HG02840 (cell line): Measurements from ENCODE around the gene PTPRN2.
"Not testable (repeated sequence)": the region's sequence is repeated elsewhere in the genome, so short reads cannot be mapped to it uniquely, and the experiment has no call there.

Experiments used
- ATAC-seq: cut with Tn5 transposase; IDR thresholded peaks from one replicate; pipeline ENCODE4 v1.9.1; 2021; ENCODE audit warnings: mild to moderate bottlenecking, moderate library complexity, moderate number of reproducible peaks; ENCODE audit not compliant: unreplicated experiment, low FRiP score

Gene PTPRN2

DNA sequence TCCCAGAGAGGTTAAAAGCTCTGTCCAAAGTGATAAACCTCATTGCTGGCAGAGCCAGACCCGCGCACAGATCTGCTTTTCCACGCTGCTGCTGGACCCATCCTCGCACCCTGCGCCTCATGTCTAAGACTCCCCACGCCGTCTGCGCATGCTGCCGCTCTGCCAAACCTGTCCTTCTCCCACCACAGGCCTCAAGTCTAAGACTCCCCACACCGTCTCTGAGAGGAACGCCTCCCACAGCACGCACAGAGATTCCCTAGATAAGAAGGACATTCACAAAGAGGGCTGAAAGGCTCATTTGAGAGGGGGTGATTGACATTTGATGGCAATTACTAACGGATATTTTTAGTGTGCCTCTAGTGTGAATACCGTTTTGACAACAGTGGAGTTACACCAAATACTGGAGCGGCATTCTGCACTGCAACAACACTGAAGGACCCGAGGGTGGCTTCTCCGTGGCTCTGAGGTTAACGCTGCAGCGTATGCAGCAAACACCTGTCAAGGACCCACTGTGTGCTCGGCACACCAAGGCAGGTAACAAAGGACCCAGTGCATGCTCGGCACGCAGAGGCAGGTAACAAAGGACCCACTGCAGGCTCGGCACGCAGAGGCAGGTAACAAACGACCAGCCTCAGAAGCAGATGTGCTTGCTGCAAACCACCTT, 1019.4 kb downstream of the PTPRN2 start:
- ATAC-seq: no peak

DNA sequence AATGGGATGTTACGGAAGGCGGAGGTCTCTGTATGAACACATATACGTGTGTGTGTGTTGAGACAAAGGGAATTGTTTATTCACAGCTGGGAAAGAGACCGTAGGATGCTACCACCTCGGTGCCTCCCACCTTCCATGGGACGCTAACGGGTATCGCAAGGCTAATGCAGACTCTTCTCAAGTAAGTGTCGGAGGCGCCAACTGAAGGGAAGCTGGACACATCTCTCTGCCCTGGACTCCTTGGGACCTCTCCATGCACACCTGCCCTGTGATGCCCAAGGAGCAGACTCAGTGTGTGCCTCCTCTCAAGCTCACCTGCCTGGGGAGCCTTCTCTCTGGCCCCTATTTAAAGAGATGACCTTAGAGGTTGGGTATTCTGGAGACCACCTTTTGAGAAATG, 1020.0 kb downstream of the PTPRN2 start:
- no peak for ATAC-seq

GRCh38 chr7:157566631-157567006, 1021.0 kb downstream of the PTPRN2 start:
- no peak for ATAC-seq

DNA sequence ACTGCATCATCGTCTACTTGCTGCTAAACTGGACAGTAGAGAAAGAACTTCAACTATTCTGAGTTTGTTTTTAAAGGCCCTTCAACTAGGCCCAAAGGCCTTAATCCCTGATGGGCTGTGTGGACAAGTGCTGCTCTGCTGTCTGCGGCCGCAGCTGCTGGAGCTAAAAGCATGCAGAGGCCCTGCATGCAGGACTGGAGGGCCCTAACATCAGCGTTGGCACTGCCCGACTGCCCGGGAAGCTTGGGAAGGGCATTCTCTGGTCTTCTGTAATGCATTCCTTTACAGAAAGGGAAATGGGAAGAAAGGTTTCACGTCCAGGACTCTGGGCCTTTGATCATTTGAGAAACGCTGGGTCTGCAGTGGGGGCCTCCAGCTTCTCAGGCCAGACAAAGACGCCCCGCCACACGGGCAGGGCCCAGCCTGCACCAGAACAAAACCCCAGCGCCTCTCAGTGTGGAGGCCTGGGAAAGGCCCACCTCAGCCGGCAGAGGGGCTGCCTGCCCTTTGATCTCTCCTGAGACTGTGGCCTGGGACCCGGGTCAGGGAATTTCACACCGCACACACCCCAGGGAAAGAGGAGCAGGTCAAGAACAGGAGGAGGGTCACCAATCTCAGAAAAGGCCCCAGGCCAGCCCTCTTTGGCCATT, 1021.5 kb downstream of the PTPRN2 start:
- ATAC-seq: no peak

GRCh38 chr7:157565201-157565626, 1022.4 kb downstream of the PTPRN2 start:
- no peak for ATAC-seq

DNA sequence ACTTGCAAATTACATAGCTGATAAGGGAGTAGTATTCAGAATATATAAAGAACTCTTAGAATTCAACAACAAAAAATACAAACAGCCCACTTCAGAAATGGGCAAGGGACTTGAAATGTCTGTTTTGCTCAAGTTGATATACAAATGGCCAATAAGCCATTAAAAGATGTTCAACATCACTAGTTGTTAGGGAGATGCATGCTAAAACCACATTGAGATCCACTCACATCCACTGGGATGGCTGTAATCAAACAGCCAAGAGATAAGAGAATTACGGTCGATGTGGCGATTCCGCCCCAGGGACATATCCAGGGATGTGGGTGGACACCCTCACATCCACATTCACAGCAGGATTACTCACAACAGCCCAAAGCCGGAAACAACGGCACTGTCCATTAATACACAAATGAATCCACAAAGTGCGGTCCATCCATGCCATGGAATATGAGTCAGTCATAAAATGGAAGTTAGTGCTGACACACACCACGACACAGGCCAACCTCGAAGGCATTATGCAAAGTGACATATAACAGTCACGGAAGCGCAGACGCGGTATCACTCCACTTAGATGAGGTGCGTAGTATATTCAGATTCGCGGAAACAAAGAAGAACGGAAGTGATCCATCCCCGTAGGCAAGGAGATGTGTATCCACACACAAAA, 1023.0 kb downstream of the PTPRN2 start:
- ATAC-seq: no peak

DNA sequence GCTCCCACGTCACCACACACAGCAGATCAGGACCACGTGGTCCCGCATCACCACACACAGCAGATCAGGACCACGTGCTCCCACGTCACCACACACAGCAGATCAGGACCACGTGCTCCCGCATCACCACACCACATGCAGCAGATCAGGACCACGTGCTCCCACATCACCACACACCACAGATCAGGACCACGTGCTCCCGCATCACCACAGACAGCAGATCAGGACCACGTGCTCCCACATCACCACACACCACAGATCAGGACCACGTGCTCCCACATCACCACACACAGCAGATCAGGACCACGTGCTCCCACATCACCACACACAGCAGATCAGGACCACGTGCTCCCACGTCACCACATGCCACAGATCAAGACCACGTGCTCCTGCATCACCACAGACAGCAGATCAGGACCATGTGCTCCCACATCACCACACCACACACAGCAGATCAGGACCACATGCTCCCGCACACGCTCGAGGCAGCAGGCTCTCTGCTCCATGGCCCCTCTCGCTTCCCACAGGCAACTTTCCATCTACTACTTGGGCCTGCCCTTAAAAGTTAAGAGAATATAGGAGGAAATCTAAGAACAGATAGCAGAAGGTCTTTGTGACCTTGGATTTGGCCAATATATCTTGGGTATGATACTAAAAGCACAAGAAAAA, 1024.0 kb downstream of the PTPRN2 start:
- ATAC-seq: not testable (repeated sequence)

DNA sequence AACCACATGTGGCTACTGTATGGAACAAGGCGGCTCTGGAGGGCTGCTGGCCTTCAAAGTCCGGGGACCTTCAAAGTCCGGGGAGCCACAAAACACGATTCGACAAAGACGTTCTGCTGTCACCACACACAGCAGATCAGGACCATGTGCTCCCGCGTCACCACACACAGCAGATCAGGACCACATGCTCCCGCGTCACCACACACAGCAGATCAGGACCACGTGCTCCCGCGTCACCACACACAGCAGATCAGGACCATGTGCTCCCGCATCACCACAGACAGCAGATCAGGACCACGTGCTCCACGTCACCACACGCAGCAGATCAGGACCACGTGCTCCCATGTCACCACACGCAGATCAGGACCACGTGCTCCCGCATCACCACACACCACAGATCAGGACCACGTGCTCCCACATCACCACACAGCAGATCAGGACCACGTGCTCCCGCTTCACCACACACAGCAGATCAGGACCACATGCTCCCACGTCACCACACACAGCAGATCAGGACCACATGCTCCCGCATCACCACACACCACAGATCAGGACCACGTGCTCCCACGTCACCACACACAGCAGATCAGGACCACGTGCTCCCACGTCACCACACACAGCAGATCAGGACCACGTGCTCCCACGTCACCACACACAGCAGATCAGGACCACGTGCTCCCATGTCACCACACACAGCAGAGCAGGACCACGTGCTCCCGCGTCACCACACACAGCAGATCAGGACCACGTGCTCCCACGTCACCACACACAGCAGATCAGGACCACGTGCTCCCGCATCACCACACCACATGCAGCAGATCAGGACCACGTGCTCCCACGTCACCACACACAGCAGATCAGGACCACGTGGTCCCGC, 1024.9 kb downstream of the PTPRN2 start:
- ATAC-seq: not testable (repeated sequence)

DNA sequence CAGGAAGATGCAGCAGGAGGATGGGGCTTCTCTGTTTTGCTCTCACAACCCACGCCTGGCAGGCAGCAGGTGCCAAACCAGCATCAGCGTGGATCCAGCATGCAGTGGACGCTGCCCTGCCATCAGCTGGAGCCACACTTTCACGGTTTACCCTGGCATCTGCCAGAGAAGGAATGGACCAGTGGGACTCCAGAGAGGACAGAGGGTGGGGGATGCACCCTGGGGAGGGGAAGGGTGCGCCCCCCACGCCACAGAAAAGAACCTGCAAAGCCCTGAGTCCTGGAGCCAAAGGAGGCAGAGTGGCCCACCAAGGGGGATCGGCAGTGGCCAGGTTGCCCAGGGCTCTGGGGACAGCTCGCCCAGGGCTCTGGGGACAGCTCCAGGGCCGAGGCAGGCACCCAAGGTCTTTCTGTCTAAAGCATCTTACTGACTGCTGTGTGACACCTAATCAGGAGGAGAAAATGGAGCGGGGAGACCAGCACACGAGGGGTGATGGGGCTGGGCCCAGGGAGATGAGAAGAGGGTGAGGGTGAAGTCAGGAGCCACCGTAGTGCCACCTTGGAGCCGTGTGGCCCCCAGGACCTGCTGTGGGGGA, 1025.7 kb downstream of the PTPRN2 start:
- ATAC-seq: no peak

- ATAC-seq: no peak
Observed at GRCh38 chr7:157561523-157561785, 1026.2 kb downstream of the PTPRN2 start.

DNA sequence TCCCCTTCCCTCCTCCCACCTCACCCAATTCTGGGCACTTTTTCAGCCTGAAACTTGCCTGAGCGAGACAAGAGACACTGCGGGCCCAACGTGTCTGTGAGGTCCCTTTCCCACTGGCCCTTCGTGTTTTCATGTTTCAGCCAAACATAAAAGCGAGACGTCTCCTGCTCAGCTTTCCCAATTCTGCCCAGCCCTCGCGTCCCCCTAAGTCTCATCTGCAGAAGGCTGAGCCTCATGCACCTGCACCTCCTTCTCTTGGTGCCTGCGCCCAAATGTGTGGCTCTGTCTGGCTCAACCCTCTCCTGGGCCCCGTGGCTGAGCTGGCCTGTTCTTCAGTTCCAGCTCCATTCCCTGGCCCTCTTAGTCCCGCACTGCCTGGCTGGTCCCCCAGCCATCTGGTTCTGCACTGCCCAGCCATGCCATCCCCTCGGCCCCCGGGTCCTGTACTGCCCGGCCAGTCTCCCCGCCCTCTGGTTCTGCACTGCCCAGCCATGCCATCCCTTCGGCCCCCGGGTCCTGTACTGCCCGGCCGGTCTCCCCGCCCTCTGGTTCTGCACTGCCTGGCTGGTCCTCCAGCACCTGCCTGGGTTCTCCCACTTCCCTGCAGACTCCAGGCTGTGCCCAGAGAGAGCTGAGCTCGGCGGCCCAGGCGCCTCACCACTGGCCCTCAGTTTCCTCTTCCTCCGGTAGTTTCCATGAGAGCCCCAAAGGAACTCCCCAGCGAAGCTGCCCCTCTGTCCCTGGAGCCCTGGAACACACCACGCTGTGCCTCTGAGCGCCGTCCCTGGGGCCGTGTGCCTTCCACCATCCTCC, 1026.7 kb downstream of the PTPRN2 start:
- no peak for ATAC-seq

- no peak for ATAC-seq
Observed at GRCh38 chr7:157560258-157560654, 1027.4 kb downstream of the PTPRN2 start.

DNA sequence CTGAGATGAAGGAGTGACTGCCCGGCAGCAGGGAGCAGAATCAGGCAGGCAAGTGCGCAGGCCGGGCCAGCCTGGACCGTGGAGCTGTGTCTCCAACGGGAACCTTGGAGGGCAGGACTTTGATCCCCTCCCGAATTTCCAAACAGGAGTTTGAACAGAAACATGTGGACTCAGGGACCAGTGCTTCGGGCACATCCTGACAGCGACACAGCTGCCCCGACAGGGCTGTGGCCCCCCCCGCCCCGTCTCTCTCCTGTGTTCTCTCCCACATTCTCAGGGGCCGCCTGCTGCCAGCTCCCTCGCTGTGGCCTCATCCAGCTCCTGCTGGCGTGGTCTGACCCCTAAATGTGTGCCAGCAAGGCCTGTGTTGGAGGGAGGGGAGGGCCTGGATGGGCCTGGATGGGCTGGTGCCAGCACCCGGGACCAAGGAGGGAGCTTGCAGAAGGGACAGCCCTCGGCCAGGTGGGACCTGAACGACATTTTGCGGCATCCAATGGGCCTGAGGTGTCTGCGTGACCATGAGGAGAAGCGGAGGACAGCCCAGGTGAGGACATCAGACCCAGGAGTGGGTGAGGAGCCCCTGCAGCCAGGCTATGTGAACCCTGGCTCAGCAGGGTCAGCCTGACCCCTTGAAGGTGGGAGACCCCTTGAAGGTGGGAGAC, 1027.9 kb downstream of the PTPRN2 start:
- ATAC-seq: no peak

DNA sequence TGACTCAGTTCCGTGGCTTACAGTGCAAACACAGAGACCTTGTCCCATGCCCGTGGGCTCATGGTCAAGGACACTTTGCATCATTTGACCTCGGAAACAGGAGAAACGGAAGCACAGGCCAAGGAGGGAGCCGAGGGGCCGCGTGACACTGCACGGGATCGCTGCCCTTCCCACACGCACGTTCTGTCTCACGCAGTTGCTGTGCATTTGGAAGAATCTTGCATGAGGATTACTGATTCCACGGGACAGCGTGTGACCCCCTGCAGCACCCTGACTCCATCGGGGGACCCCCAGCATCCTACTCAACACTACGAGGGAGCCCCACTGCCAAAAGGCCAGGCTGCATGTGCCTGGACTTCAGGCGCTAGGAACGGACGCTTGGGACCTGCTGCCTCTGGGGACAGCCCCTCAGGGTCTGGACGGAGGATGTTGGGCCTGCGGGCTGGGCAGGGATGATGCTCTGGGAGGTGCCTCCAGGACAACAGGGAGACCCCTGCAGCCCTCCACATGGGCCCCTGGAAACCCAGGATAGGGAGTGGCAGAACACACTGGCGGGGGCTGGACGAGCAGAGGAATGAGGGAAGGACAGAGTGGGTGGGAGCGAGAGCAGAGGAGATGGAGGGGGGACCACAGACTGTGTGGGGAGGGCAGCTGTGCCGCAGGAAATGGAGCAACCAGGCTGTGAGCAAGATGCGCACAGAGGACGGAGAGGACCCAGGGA, 1028.6 kb downstream of the PTPRN2 start:
- ATAC-seq: no peak

GRCh38 chr7:157558516-157558874, 1029.1 kb downstream of the PTPRN2 start:
- no peak for ATAC-seq

GRCh38 chr7:157558061-157558460, 1029.6 kb downstream of the PTPRN2 start:
- no peak for ATAC-seq

GRCh38 chr7:157557263-157557662, 1030.4 kb downstream of the PTPRN2 start:
- ATAC-seq: no peak

DNA sequence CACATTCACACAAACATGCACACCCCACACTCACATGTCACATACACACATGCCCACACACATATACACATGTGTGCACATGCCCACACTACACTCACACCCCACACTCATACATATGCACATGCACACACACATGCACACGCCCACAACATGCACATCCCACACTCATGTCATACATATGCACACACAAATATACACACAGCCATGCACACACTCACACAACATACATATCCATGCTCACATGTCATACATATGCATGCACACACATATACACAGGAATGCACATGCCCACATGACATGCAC, 1031.0 kb downstream of the PTPRN2 start:
- no peak for ATAC-seq
